SU-DHL-6 (cell line): ENCODE measurements around the gene ARHGAP26.

ENCODE experiments used
- H2AFZ ChIP-seq: fragments of 200-600 bp; sonication (generic); 2 replicates; pipeline ENCODE4 v1.6.1; 2014; ENCODE audit warnings: low read depth, mild to moderate bottlenecking, moderate library complexity, mixed read lengths, antibody characterized with exemption, low read length; ENCODE audit not compliant: severe bottlenecking
- H3F3A ChIP-seq: fragments of 200-600 bp; shearing (Covaris generic); 2 replicates; pipeline ENCODE4 v1.6.0; 2016; ENCODE audit warnings: antibody characterized with exemption, mild to moderate bottlenecking; ENCODE audit not compliant: insufficient read depth
- H3K27ac ChIP-seq: fragments of 200-600 bp; sonication (generic); 2 replicates; pipeline ENCODE4 v1.5.1; 2016; ENCODE audit warnings: low read depth, mild to moderate bottlenecking, low read length, moderate library complexity, mixed read lengths
- H3K27me3 ChIP-seq: fragments of 200-600 bp; sonication (generic), shearing (Covaris generic); 2 replicates; pipeline ENCODE4 v1.6.0; 2014; ENCODE audit warnings: mild to moderate bottlenecking, low read length
- H3K36me3 ChIP-seq: fragments of 200-600 bp; sonication (generic); 2 replicates; pipeline ENCODE4 v1.6.1; 2014; ENCODE audit warnings: mild to moderate bottlenecking, low read length, mixed read lengths
- H3K4me2 ChIP-seq: fragments of 300-600, 200-600 bp; shearing (Covaris generic), sonication (generic); 2 replicates; pipeline ENCODE4 v1.6.0; 2014; ENCODE audit warnings: low read length, low read depth, mild to moderate bottlenecking; ENCODE audit not compliant: poor library complexity, severe bottlenecking
- H3K4me3 ChIP-seq: fragments of 200-600 bp; sonication (generic); 2 replicates; pipeline ENCODE4 v1.5.1; 2014; ENCODE audit warnings: antibody characterized with exemption, low read length, mild to moderate bottlenecking, mixed read lengths; ENCODE audit not compliant: insufficient read depth, poor library complexity, severe bottlenecking
- H3K79me2 ChIP-seq: fragments of 200-600 bp; sonication (generic); 2 replicates; pipeline ENCODE4 v1.6.1; 2014; ENCODE audit warnings: mild to moderate bottlenecking, low read length, moderate library complexity; ENCODE audit not compliant: insufficient read depth
- H3K9ac ChIP-seq: fragments of 200-600 bp; sonication (generic); 2 replicates; pipeline ENCODE4 v1.7.0; 2014; ENCODE audit warnings: mild to moderate bottlenecking, low read length
- H3K9me2 ChIP-seq: fragments of 200-600 bp; sonication (generic); replicated peaks from 2 replicates; pipeline ENCODE4 v1.6.1; 2014; ENCODE audit warnings: low read length; ENCODE audit not compliant: insufficient read depth
- H3K9me3 ChIP-seq: fragments of 200-600 bp; sonication (generic); 2 replicates; pipeline ENCODE4 v1.6.1; 2014; ENCODE audit warnings: low read length, mixed read lengths; ENCODE audit not compliant: insufficient read depth
- H4K20me1 ChIP-seq: fragments of 200-600 bp; sonication (generic); 2 replicates; pipeline ENCODE4 v1.6.1; 2014; ENCODE audit warnings: low read depth, mild to moderate bottlenecking, antibody characterized with exemption, low read length, moderate library complexity, mixed read lengths
- CTCF ChIP-seq: fragments of 200-600 bp; sonication (generic); IDR thresholded peaks from one replicate; pipeline ENCODE4 v1.5.1; 2017; ENCODE audit warnings: antibody characterized with exemption, mild to moderate bottlenecking, low read length, moderate library complexity; ENCODE audit not compliant: insufficient read depth, poor library complexity, severe bottlenecking
- EZH2phosphoT487 ChIP-seq: fragments of 200-600 bp; sonication (generic), shearing (Covaris generic); conservative IDR thresholded peaks from 2 replicates; pipeline ENCODE4 v1.6.1; 2018; ENCODE audit warnings: mild to moderate bottlenecking, antibody characterized with exemption, low read length, moderate library complexity, mixed read lengths

Gene ARHGAP26

GRCh38 chr5:142807372-142807911 lies 37.3 kb downstream of the ARHGAP26 start:
- TF ChIP-seq EZH2phosphoT487, result no peak
- TF ChIP-seq CTCF, result no peak
- no peaks in the 10 kb centered on the region for H3K9me2 ChIP-seq
- no peaks in the 10 kb centered on the region for H3K79me2 ChIP-seq
- H3K4me3 ChIP-seq, result no peak overlapping the region
- no peak overlapping the region for H3K9ac ChIP-seq
- no peaks in the 10 kb centered on the region for H3K27me3 ChIP-seq
- H2AFZ ChIP-seq, result no peak overlapping the region
- no peaks in the 10 kb centered on the region for H3K9me3 ChIP-seq
- H3F3A ChIP-seq, result no peaks in the 10 kb centered on the region
- no peaks in the 10 kb centered on the region for H3K36me3 ChIP-seq
- no peaks in the 10 kb centered on the region for H4K20me1 ChIP-seq
- H3K4me2 ChIP-seq, result no peak overlapping the region
- no peak overlapping the region for H3K27ac ChIP-seq

- H3K36me3 ChIP-seq, result no peaks in the 10 kb centered on the region
- no peaks in the 10 kb centered on the region for H3F3A ChIP-seq
- H3K9me2 ChIP-seq, result no peaks in the 10 kb centered on the region
- H2AFZ ChIP-seq, result no peak overlapping the region
- H3K4me2 ChIP-seq, result no peak overlapping the region
- no peak overlapping the region for H3K4me3 ChIP-seq
- no peaks in the 10 kb centered on the region for H3K79me2 ChIP-seq
- H3K27ac ChIP-seq, result no peak overlapping the region
- no peak overlapping the region for H3K9ac ChIP-seq
- TF ChIP-seq CTCF, result no peak
- TF ChIP-seq EZH2phosphoT487, result no peak
- H3K9me3 ChIP-seq, result no peaks in the 10 kb centered on the region
- H3K27me3 ChIP-seq, result no peaks in the 10 kb centered on the region
- H4K20me1 ChIP-seq, result no peaks in the 10 kb centered on the region
These were observed 38.9 kb downstream of the ARHGAP26 start for GRCh38 chr5:142808878-142809598.

- Histone ChIP-seq H3K79me2 (no peaks in the 10 kb centered on the region), H3K36me3 (no peaks in the 10 kb centered on the region), H3K4me3 (no peak overlapping the region), H3K9ac (no peak overlapping the region), H3K4me2 (no peak overlapping the region), H2AFZ (no peak overlapping the region), H3K9me2 (no peaks in the 10 kb centered on the region), H3F3A (no peaks in the 10 kb centered on the region), H3K27me3 (no peaks in the 10 kb centered on the region), H3K27ac (no peak overlapping the region), H3K9me3 (no peaks in the 10 kb centered on the region), H4K20me1 (no peaks in the 10 kb centered on the region)
- TF ChIP-seq EZH2phosphoT487, result no peak
- no peak for TF ChIP-seq CTCF
These were observed 39.9 kb downstream of the ARHGAP26 start for GRCh38 chr5:142810081-142810480.
